ENCODE measurements around the gene DNAJC25.
A peak's percentile ranks its signal among the peaks of the same experiment; 100 is the strongest.

The DNAJC25 gene

DNA sequence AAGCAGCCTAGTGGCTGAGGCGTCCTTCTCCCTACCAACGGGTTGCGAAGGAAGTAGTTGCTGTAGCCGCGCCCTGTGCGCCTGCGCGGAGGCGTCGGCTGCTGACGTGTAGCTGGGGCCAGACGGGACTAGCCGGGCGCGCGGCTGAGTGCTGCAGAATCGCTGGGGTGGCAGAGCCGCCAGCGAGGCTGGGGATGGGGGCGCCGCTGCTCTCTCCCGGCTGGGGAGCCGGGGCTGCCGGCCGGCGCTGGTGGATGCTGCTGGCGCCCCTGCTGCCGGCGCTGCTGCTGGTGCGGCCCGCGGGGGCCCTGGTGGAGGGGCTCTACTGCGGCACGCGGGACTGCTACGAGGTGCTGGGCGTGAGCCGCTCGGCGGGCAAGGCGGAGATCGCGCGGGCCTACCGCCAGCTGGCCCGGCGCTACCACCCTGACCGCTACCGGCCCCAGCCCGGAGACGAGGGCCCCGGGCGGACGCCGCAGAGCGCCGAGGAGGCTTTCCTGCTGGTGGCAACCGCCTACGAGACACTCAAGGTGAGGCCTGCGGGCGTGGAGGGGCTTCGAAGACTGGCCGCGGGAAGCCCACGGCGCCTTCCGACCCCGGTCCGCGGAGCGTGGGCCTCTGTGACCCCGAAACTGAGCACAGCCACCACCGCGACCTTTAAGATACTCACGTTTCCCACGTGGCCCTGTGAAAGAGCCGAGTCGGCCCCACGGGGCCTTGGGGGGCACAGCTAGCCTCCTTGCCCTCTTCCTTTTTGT is at the start of gene DNAJC25:
Gene DNAJC25 (plus strand): TSS at position 121 of the 758 bp plus-strand sequence. CDS start 74 bp downstream, at position 195.
- TF ChIP-seq CTCF (conservative IDR thresholded peaks at IDR 0.05; ENCODE audit: low read depth) = no peak
- H3K27ac ChIP-seq = peak within 1 kb of the TSS; percentile 82
- POLR2A ChIA-PET (ENCODE audit: low non-redundant PET) = interaction anchor here (0.5 to 1.4 kb wide), 3 partner anchors 33 to 282 kb away, joined by 3 to 8 read pairs (median 3); partner anchors contain the start of gene PTGR1
- CTCF ChIA-PET = interaction anchor here (0.6 to 1.7 kb wide), 4 partner anchors 10 to 444 kb away, joined by 3 to 5 read pairs (median 4); no protein-coding TSS in a partner anchor
- peak; percentile 100 for DNase-seq (ENCODE audit: low spot score)

- ChIA-PET CTCF (no interaction called here), POLR2A (ENCODE audit: low non-redundant PET) (no interaction called here)
- no peak overlapping the region for H3K27ac ChIP-seq
- peak; percentile 41 for DNase-seq (ENCODE audit: low spot score)
- TF ChIP-seq CTCF (conservative IDR thresholded peaks at IDR 0.05; ENCODE audit: low read depth) = no peak
Observed at GRCh38 chr9:111582888-111583287, 48.2 kb upstream of the DNAJC25 start.

DNA sequence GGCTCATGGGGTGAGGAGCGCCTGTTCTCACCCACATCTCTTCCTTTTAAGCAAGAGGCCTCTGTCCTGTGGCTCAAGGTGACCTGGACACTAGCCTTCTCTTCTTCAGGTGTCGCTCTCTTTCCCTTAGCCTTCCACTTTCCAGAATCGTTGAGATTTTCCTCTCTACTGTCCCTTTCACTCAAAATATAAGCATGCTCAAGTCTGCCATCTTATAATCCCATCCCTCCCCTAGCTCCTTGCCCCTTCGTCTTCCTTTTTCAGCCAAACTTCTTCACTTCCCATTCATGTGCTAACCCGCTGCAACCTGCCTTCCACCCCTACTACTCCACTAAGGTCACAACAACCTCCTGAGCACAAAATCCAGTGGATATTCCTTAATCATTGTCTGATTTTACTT is 44.8 kb upstream of the DNAJC25 start:
- TF ChIP-seq CTCF (conservative IDR thresholded peaks at IDR 0.05; ENCODE audit: low read depth) = no peak
- ChIA-PET CTCF (interaction anchor here (0.6 to 1.0 kb wide), 3 partner anchors 12 to 677 kb away, joined by 3 read pairs; no protein-coding TSS in a partner anchor), POLR2A (ENCODE audit: low non-redundant PET) (no interaction called here)
- no peak for DNase-seq (ENCODE audit: low spot score)
- no peak overlapping the region for H3K27ac ChIP-seq

GRCh38 chr9:111588846-111589245 is 42.3 kb upstream of the DNAJC25 start:
- ChIA-PET POLR2A (ENCODE audit: low non-redundant PET) (no interaction called here), CTCF (interaction anchor here (0.6 to 0.7 kb wide), 3 partner anchors 41 to 103 kb away, joined by 3 to 4 read pairs (median 3); no protein-coding TSS in a partner anchor)
- no peak overlapping the region for H3K27ac ChIP-seq
- DNase-seq (ENCODE audit: low spot score) = no peak
- no peak for TF ChIP-seq CTCF (conservative IDR thresholded peaks at IDR 0.05; ENCODE audit: low read depth)

DNA sequence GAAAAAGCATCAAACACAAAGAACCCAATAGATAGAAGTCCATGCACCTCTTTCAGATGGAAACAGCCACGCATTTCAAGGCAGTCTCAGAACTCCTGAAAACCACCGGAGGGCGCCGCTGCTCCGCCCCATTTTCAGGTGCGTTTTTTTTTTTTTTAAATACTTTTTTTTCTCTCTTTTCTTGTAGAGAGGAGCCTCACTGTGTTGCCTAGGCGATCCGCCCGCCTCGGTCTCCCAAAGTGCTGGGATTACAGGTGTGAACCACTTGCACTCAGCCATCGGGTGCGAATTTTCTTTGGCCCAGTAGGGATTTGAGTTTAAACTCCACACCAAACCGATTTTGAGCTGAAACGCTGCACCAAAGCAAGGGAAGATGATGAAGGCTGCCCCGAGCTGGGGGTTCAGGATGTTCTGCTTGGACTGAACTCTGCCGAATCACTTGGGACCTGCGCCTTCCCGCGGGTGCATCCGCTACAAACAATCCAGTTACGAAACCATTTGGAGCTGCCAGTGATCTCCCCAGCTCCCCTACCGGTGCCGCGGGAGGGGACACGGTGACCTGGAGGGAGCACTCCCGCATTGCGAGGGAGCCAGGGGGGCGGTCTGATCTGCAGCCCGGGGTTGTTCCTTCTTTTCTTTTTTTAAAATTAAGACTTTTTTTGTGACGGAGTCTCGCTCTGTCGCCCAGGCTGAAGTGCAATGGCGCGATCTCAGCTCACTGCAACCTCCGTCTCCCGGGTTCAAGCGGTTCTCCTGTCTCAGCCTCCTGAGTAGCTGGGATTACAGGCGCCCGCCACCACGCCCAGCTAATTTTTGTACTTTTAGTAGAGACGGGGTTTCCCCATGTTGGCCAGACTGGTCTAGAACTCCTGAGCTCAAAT is 33.0 kb upstream of the DNAJC25 start:
- POLR2A ChIA-PET (ENCODE audit: low non-redundant PET) = interaction anchor here (0.6 to 1.6 kb wide), 3 partner anchors 24 to 888 kb away, joined by 3 to 8 read pairs (median 7); partner anchors contain the start of gene DNAJC25
- H3K27ac ChIP-seq = peak overlapping the region; percentile 87
- peak; percentile 99 for TF ChIP-seq CTCF (conservative IDR thresholded peaks at IDR 0.05; ENCODE audit: low read depth)
- CTCF ChIA-PET = interaction anchor here (0.6 to 2.6 kb wide), 16 partner anchors 10 to 782 kb away, joined by 3 to 24 read pairs (median 4); partner anchors contain the start of gene HSDL2
- DNase-seq (ENCODE audit: low spot score) = peak; percentile 79

DNA sequence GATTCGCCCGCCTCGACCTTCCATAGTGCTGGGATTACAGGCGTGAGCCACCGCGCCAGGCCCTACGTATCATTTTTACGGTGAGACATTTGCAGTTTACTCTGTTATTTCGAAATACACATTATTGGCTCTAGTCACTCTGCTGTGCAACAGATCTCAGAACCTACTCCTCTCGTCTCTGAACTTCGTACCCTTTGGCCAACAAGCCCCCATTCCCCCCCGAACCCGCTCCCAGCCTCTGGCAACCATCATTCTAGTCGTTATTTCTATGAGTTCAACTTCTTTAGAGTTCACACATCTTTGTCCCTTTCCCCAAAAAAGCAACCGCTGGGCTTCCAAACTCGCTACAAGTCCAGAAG is 32.4 kb upstream of the DNAJC25 start:
- no peak for TF ChIP-seq CTCF (conservative IDR thresholded peaks at IDR 0.05; ENCODE audit: low read depth)
- POLR2A ChIA-PET (ENCODE audit: low non-redundant PET) = interaction anchor here (0.6 to 1.6 kb wide), 2 partner anchors 32 to 887 kb away, joined by 3 to 8 read pairs; partner anchors contain the start of gene DNAJC25
- CTCF ChIA-PET = interaction anchor here (0.7 to 2.6 kb wide), 10 partner anchors 18 to 476 kb away, joined by 3 to 24 read pairs (median 5); no protein-coding TSS in a partner anchor
- DNase-seq (ENCODE audit: low spot score) = peak; percentile 34
- H3K27ac ChIP-seq = peak overlapping the region; percentile 87

Measured in RWPE1 (cell line).